ENCODE measurements around the gene GSX2. TPM values are rescaled to one million over a fixed set of nuclear protein-coding genes. Genes with fewer than 3 reads are reported as not detected.
A peak's percentile ranks its signal among the peaks of the same experiment; 100 is the strongest.

Gene GSX2
- total and polyA plus RNA-seq, 2 experiments from 2014 or later: not detected

GRCh38 chr4:54061873-54062272 is 38.1 kb upstream of the GSX2 start:
- H3K4me2 ChIP-seq (ENCODE audit: unreplicated experiment): peak overlapping the region; percentile 90
- 93 to 100% methylated on average over 1 of the region's 1 CpG for WGBS, 2 experiments (ENCODE audit: low coverage in 1 of 2, low lambda C conversion rate in 2 of 2, missing lambda C conversion rate in 2 of 2)
- no peaks in the 10 kb centered on the region for H3K27me3 ChIP-seq (replicated peaks; ENCODE audit: insufficient read depth)
- in situ Hi-C loops (cut with MboI): no loop called here
- DNase-seq: no peak
- peaks cover 36% of the 10 kb centered on the region for H3F3A ChIP-seq (ENCODE audit: insufficient read depth)
- H4K20me1 ChIP-seq (ENCODE audit: insufficient read depth): peaks cover 41% of the 10 kb centered on the region
- H3K27ac ChIP-seq: no peak overlapping the region
- H3K9ac ChIP-seq: peak overlapping the region; percentile 100
- no peaks in the 10 kb centered on the region for H3K9me2 ChIP-seq (ENCODE audit: insufficient read depth)
- no peaks in the 10 kb centered on the region; the same call in 1 of the 2 replicates for H3K36me3 ChIP-seq (ENCODE audit: low read depth)
- H2AFZ ChIP-seq: no peak overlapping the region
- peak overlapping the region; percentile 96 for H3K4me3 ChIP-seq
- peaks cover 70% of the 10 kb centered on the region for H3K4me1 ChIP-seq (ENCODE audit: insufficient read depth)
- no peaks in the 10 kb centered on the region for H3K9me3 ChIP-seq (ENCODE audit: low read depth)
- TF ChIP-seq EZH2phosphoT487 (IDR thresholded peaks at IDR 0.05; ENCODE audit: insufficient read depth, low read depth) (no peak), EZH2 (IDR thresholded peaks at IDR 0.05; ENCODE audit: insufficient read depth, poor library complexity, severe bottlenecking) (no peak)
- peaks cover 74% of the 10 kb centered on the region for H3K79me2 ChIP-seq (ENCODE audit: insufficient read depth)

GRCh38 chr4:54062392-54062791 is 37.6 kb upstream of the GSX2 start:
- no peak for DNase-seq
- in situ Hi-C loops (cut with MboI): no loop called here
- peak overlapping the region; percentile 96 for H3K4me3 ChIP-seq
- peak overlapping the region; percentile 100 for H3K9ac ChIP-seq
- no peak for TF ChIP-seq EZH2 (IDR thresholded peaks at IDR 0.05; ENCODE audit: insufficient read depth, poor library complexity, severe bottlenecking)
- no peak for TF ChIP-seq EZH2phosphoT487 (IDR thresholded peaks at IDR 0.05; ENCODE audit: insufficient read depth, low read depth)
- no peaks in the 10 kb centered on the region for H3K27me3 ChIP-seq (replicated peaks; ENCODE audit: insufficient read depth)
- peaks cover 69% of the 10 kb centered on the region for H3K79me2 ChIP-seq (ENCODE audit: insufficient read depth)
- no peaks in the 10 kb centered on the region for H3K9me2 ChIP-seq (ENCODE audit: insufficient read depth)
- H3K9me3 ChIP-seq (ENCODE audit: low read depth): no peaks in the 10 kb centered on the region
- peak overlapping the region; percentile 98 for H3K27ac ChIP-seq
- H4K20me1 ChIP-seq (ENCODE audit: insufficient read depth): peaks cover 36% of the 10 kb centered on the region
- WGBS, 2 experiments (ENCODE audit: low coverage in 1 of 2, low lambda C conversion rate in 2 of 2, missing lambda C conversion rate in 2 of 2): 3 to 4% methylated on average over 3 of the region's 3 CpGs
- no peaks in the 10 kb centered on the region; the same call in 1 of the 2 replicates for H3K36me3 ChIP-seq (ENCODE audit: low read depth)
- H3K4me2 ChIP-seq (ENCODE audit: unreplicated experiment): peak overlapping the region; percentile 90
- H2AFZ ChIP-seq: no peak overlapping the region
- H3K4me1 ChIP-seq (ENCODE audit: insufficient read depth): peaks cover 70% of the 10 kb centered on the region
- H3F3A ChIP-seq (ENCODE audit: insufficient read depth): peaks cover 41% of the 10 kb centered on the region

- H3K27ac ChIP-seq: peak overlapping the region; percentile 98
- in situ Hi-C loops (cut with MboI): no loop called here
These were observed 36.7 kb upstream of the GSX2 start for GRCh38 chr4:54063229-54063628.

GRCh38 chr4:54063737-54064316 is 36.1 kb upstream of the GSX2 start:
- peak overlapping the region; percentile 56 for H2AFZ ChIP-seq
- in situ Hi-C loops (cut with MboI): no loop called here

More at GRCh38 chr4:54063229-54063628, 36.7 kb upstream of the GSX2 start:
- H4K20me1 ChIP-seq (ENCODE audit: insufficient read depth): peaks cover 27% of the 10 kb centered on the region
- peaks cover 45% of the 10 kb centered on the region for H3F3A ChIP-seq (ENCODE audit: insufficient read depth)
- H3K4me1 ChIP-seq (ENCODE audit: insufficient read depth): peaks cover 65% of the 10 kb centered on the region
- TF ChIP-seq EZH2phosphoT487 (IDR thresholded peaks at IDR 0.05; ENCODE audit: insufficient read depth, low read depth) (no peak), EZH2 (IDR thresholded peaks at IDR 0.05; ENCODE audit: insufficient read depth, poor library complexity, severe bottlenecking) (no peak)
- WGBS, 2 experiments (ENCODE audit: low coverage in 1 of 2, low lambda C conversion rate in 2 of 2, missing lambda C conversion rate in 2 of 2): 1 to 3% methylated on average over 4 of the region's 4 CpGs
- no peaks in the 10 kb centered on the region for H3K27me3 ChIP-seq (replicated peaks; ENCODE audit: insufficient read depth)
- peak; percentile 81 for DNase-seq
- H2AFZ ChIP-seq: peak overlapping the region; percentile 56; the same call in 1 of the 2 replicates
- H3K9me3 ChIP-seq (ENCODE audit: low read depth): no peaks in the 10 kb centered on the region
- peaks cover 60% of the 10 kb centered on the region for H3K79me2 ChIP-seq (ENCODE audit: insufficient read depth)
- peak overlapping the region; percentile 90 for H3K4me2 ChIP-seq (ENCODE audit: unreplicated experiment)
- H3K36me3 ChIP-seq (ENCODE audit: low read depth): no peaks in the 10 kb centered on the region; the same call in 1 of the 2 replicates
- H3K4me3 ChIP-seq: peak overlapping the region; percentile 96
- H3K9ac ChIP-seq: peak overlapping the region; percentile 100
- H3K9me2 ChIP-seq (ENCODE audit: insufficient read depth): no peaks in the 10 kb centered on the region

More at GRCh38 chr4:54063737-54064316, 36.1 kb upstream of the GSX2 start:
- Histone ChIP-seq H3K4me1 (ENCODE audit: insufficient read depth) (peaks cover 60% of the 10 kb centered on the region), H4K20me1 (ENCODE audit: insufficient read depth) (peaks cover 25% of the 10 kb centered on the region), H3K4me3 (peak overlapping the region; percentile 96), H3F3A (ENCODE audit: insufficient read depth) (peaks cover 45% of the 10 kb centered on the region), H3K4me2 (ENCODE audit: unreplicated experiment) (peak overlapping the region; percentile 90), H3K79me2 (ENCODE audit: insufficient read depth) (peaks cover 54% of the 10 kb centered on the region), H3K9me2 (ENCODE audit: insufficient read depth) (no peaks in the 10 kb centered on the region), H3K9ac (peak overlapping the region; percentile 100), H3K27ac (peak overlapping the region; percentile 98), H3K36me3 (ENCODE audit: low read depth) (no peaks in the 10 kb centered on the region; the same call in 1 of the 2 replicates), H3K9me3 (ENCODE audit: low read depth) (no peaks in the 10 kb centered on the region), H3K27me3 (replicated peaks; ENCODE audit: insufficient read depth) (no peaks in the 10 kb centered on the region)
- DNase-seq: peak; percentile 49
- TF ChIP-seq EZH2phosphoT487 (IDR thresholded peaks at IDR 0.05; ENCODE audit: insufficient read depth, low read depth) (no peak), EZH2 (IDR thresholded peaks at IDR 0.05; ENCODE audit: insufficient read depth, poor library complexity, severe bottlenecking) (no peak)
- WGBS, 2 experiments (ENCODE audit: low coverage in 1 of 2, low lambda C conversion rate in 2 of 2, missing lambda C conversion rate in 2 of 2): 1 to 2% methylated on average over 36 to 38 of the region's 38 CpGs

Data from GM23248 (cell line).